ENCODE results near the gene CPNE8. TPM values are rescaled to one million over a fixed set of nuclear protein-coding genes. Genes with fewer than 3 reads are reported as not detected.
A peak's percentile ranks its signal among the peaks of the same experiment; 100 is the strongest.

Gene CPNE8
- total RNA-seq, 1 experiment from 2014 or later, result 7.2 TPM

DNA sequence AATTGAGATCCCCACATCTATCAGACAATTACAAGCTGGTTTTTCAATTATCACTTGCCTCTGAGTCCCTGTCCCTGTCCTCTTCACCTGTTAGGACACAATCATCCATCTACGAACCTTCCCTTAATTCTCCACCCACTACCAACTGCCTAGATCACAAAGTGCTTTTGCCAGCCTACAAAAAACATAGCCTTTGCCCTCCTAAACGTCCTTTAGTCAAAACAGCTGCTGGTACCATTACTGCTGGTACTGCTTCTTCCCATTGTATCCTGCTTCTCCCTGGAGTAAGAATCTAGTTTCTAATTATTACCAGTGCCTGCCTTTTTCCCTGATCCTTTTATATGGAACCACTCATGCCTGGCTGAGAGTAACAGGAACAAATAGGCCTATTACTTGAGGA is 82.1 kb downstream of the CPNE8 start:
- ChIA-PET CTCF (no interaction called here), POLR2A (ENCODE audit: unreplicated experiment) (no interaction called here)
- H4K20me1 ChIP-seq (ENCODE audit: low read length), result no peaks in the 10 kb centered on the region
- DNase-seq, result no peak
- H3K4me1 ChIP-seq (ENCODE audit: insufficient read depth, low read length), result peaks cover 5% of the 10 kb centered on the region; the same call in 1 of the 2 replicates
- H3K4me2 ChIP-seq (ENCODE audit: low read length), result no peak overlapping the region
- no peaks in the 10 kb centered on the region for H3K9me3 ChIP-seq (ENCODE audit: low read length)
- H3K4me3 ChIP-seq (ENCODE audit: low read length), result no peak overlapping the region
- H3K79me2 ChIP-seq (ENCODE audit: low read length), result no peaks in the 10 kb centered on the region
- no TSS peak for BruUV-seq (replicated peaks)
- H3F3A ChIP-seq (ENCODE audit: low read length, unreplicated experiment), result no peaks in the 10 kb centered on the region
- no peak overlapping the region for H3K27ac ChIP-seq (ENCODE audit: low read length)
- H3K27me3 ChIP-seq (ENCODE audit: low read length), result no peaks in the 10 kb centered on the region
- ATAC-seq, result peak; percentile 31
- TF ChIP-seq, protein P1, sequence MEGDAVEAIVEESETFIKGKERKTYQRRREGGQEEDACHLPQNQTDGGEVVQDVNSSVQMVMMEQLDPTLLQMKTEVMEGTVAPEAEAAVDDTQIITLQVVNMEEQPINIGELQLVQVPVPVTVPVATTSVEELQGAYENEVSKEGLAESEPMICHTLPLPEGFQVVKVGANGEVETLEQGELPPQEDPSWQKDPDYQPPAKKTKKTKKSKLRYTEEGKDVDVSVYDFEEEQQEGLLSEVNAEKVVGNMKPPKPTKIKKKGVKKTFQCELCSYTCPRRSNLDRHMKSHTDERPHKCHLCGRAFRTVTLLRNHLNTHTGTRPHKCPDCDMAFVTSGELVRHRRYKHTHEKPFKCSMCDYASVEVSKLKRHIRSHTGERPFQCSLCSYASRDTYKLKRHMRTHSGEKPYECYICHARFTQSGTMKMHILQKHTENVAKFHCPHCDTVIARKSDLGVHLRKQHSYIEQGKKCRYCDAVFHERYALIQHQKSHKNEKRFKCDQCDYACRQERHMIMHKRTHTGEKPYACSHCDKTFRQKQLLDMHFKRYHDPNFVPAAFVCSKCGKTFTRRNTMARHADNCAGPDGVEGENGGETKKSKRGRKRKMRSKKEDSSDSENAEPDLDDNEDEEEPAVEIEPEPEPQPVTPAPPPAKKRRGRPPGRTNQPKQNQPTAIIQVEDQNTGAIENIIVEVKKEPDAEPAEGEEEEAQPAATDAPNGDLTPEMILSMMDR (conservative IDR thresholded peaks at IDR 0.05; ENCODE audit: low read depth, low read length), result no peak
- TF ChIP-seq EZH2phosphoT487 (IDR thresholded peaks at IDR 0.05; ENCODE audit: borderline replicate concordance, low read length) (no peak), EZH2 (IDR thresholded peaks at IDR 0.05; ENCODE audit: low read length, unreplicated experiment) (no peak)
- H3K36me3 ChIP-seq (ENCODE audit: low read depth, low read length), result no peaks in the 10 kb centered on the region
- H2AFZ ChIP-seq (ENCODE audit: low read length), result no peak overlapping the region
- no peak overlapping the region for H3K9ac ChIP-seq (ENCODE audit: low read length)
- intact Hi-C loops (cut with micrococcal nuclease), result no loop called here
- H3K9me2 ChIP-seq (replicated peaks; ENCODE audit: low read length), result no peaks in the 10 kb centered on the region

DNA sequence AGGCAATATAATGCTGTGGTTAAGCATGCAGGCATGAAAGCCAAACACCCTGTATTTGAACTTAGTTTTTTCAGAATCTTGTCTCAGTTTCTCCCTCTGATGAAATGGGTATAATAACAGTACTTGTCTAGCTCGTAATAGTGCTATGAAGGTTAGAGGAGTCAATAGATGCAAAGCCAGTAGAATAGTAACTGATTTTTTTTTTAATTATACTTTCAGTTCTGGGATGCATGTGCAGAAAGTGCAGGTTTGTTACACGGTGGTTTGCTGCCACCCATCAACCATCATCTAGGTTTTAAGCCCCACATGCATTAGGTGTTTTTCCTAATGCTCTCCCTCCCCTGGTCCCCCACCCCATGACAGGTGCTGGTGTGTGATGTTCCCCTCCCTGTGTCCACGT is 87.4 kb downstream of the CPNE8 start:
- H3K9me3 ChIP-seq (ENCODE audit: low read length), result no peaks in the 10 kb centered on the region
- POLR2A ChIA-PET (ENCODE audit: unreplicated experiment), result no interaction called here
- no peak overlapping the region for H3K4me3 ChIP-seq (ENCODE audit: low read length)
- ATAC-seq, result no peak
- BruUV-seq (replicated peaks), result no TSS peak
- CTCF ChIA-PET, result interaction anchor here (0.6 kb wide), 1 partner anchor 469 kb away, joined by 4 read pairs; no protein-coding TSS in a partner anchor
- no peak overlapping the region for H2AFZ ChIP-seq (ENCODE audit: low read length)
- no peaks in the 10 kb centered on the region for H3K27me3 ChIP-seq (ENCODE audit: low read length)
- H3F3A ChIP-seq (ENCODE audit: low read length, unreplicated experiment), result no peaks in the 10 kb centered on the region
- no peaks in the 10 kb centered on the region for H3K79me2 ChIP-seq (ENCODE audit: low read length)
- no peaks in the 10 kb centered on the region for H4K20me1 ChIP-seq (ENCODE audit: low read length)
- no peak for DNase-seq
- TF ChIP-seq EZH2 (IDR thresholded peaks at IDR 0.05; ENCODE audit: low read length, unreplicated experiment), result no peak
- TF ChIP-seq, protein P1 (conservative IDR thresholded peaks at IDR 0.05; ENCODE audit: low read depth, low read length), result no peak
- TF ChIP-seq EZH2phosphoT487 (IDR thresholded peaks at IDR 0.05; ENCODE audit: borderline replicate concordance, low read length), result no peak
- intact Hi-C loops (cut with micrococcal nuclease), result no loop called here
- no peak overlapping the region for H3K9ac ChIP-seq (ENCODE audit: low read length)
- H3K27ac ChIP-seq (ENCODE audit: low read length), result no peak overlapping the region
- no peaks in the 10 kb centered on the region for H3K4me1 ChIP-seq (ENCODE audit: insufficient read depth, low read length)
- H3K9me2 ChIP-seq (replicated peaks; ENCODE audit: low read length), result no peaks in the 10 kb centered on the region
- no peaks in the 10 kb centered on the region for H3K36me3 ChIP-seq (ENCODE audit: low read depth, low read length)
- H3K4me2 ChIP-seq (ENCODE audit: low read length), result no peak overlapping the region

DNA sequence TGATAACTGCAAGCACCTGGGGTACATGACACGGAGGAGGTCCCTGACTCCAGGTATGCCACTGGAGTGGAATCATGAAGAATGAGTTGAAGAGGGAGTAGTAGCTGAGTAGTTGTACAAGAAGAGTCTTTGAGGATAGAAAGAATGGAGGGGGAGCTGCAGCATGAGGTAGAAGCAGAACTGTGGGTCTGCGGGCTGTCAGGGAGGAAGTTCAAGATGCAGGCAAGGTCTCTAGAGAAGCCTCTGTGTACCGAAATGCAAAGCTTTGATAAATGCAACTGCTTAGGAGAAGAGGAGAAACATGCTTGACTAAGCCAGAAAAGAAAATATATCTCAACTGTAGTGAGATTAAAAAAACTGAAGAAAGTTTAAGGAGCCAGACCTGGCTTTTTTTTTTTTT is 91.5 kb downstream of the CPNE8 start:
- Histone ChIP-seq H4K20me1 (ENCODE audit: low read length) (no peaks in the 10 kb centered on the region), H2AFZ (ENCODE audit: low read length) (no peak overlapping the region), H3K9me2 (replicated peaks; ENCODE audit: low read length) (no peaks in the 10 kb centered on the region), H3K79me2 (ENCODE audit: low read length) (no peaks in the 10 kb centered on the region), H3K27me3 (ENCODE audit: low read length) (no peaks in the 10 kb centered on the region), H3K4me1 (ENCODE audit: insufficient read depth, low read length) (no peaks in the 10 kb centered on the region), H3K27ac (ENCODE audit: low read length) (no peak overlapping the region), H3F3A (ENCODE audit: low read length, unreplicated experiment) (no peaks in the 10 kb centered on the region), H3K36me3 (ENCODE audit: low read depth, low read length) (no peaks in the 10 kb centered on the region), H3K9me3 (ENCODE audit: low read length) (no peaks in the 10 kb centered on the region), H3K9ac (ENCODE audit: low read length) (no peak overlapping the region), H3K4me2 (ENCODE audit: low read length) (no peak overlapping the region), H3K4me3 (ENCODE audit: low read length) (no peak overlapping the region)
- CTCF ChIA-PET, result no interaction called here
- POLR2A ChIA-PET (ENCODE audit: unreplicated experiment), result no interaction called here
- no TSS peak for BruUV-seq (replicated peaks)
- intact Hi-C loops (cut with micrococcal nuclease), result no loop called here
- no peak for ATAC-seq
- DNase-seq, result no peak
- TF ChIP-seq, protein P1 (conservative IDR thresholded peaks at IDR 0.05; ENCODE audit: low read depth, low read length), result no peak
- no peak for TF ChIP-seq EZH2 (IDR thresholded peaks at IDR 0.05; ENCODE audit: low read length, unreplicated experiment)
- no peak for TF ChIP-seq EZH2phosphoT487 (IDR thresholded peaks at IDR 0.05; ENCODE audit: borderline replicate concordance, low read length)

Data from PC-3 (cell line).